GM18870 (cell line): ENCODE results near the gene TMEM61.

Experiments
- ATAC-seq: cut with Tn5 transposase; IDR thresholded peaks from one replicate; pipeline ENCODE4 v1.9.1; 2021; ENCODE audit warnings: moderate library complexity; ENCODE audit not compliant: unreplicated experiment

TMEM61 gene

GRCh38 chr1:54984131-54984842 lies 3.9 kb downstream of the TMEM61 start:
- no peak for ATAC-seq

GRCh38 chr1:54985556-54985955 lies 5.1 kb downstream of the TMEM61 start:
- ATAC-seq, result no peak

GRCh38 chr1:54986025-54986424 lies 5.6 kb downstream of the TMEM61 start:
- no peak for ATAC-seq

- ATAC-seq, result no peak
These were observed 6.1 kb downstream of the TMEM61 start for GRCh38 chr1:54986533-54986932.

- ATAC-seq, result no peak
These were observed 7.0 kb downstream of the TMEM61 start for GRCh38 chr1:54987427-54987826.

- ATAC-seq, result no peak
These were observed 7.7 kb downstream of the TMEM61 start for GRCh38 chr1:54987919-54988705.

GRCh38 chr1:54988975-54989374 lies 8.5 kb downstream of the TMEM61 start:
- no peak for ATAC-seq

GRCh38 chr1:54989473-54989872 lies 9.0 kb downstream of the TMEM61 start:
- no peak for ATAC-seq

GRCh38 chr1:54989968-54990810 lies 9.8 kb downstream of the TMEM61 start:
- ATAC-seq, result no peak

GRCh38 chr1:54990916-54991315 lies 10.5 kb downstream of the TMEM61 start:
- no peak for ATAC-seq

GRCh38 chr1:54991939-54992338 lies 11.5 kb downstream of the TMEM61 start:
- no peak for ATAC-seq

GRCh38 chr1:54993140-54993539 lies 12.7 kb downstream of the TMEM61 start:
- no peak for ATAC-seq

- no peak for ATAC-seq
These were observed 14.0 kb downstream of the TMEM61 start for GRCh38 chr1:54994355-54994990.

GRCh38 chr1:54995013-54995760 lies 14.8 kb downstream of the TMEM61 start:
- ATAC-seq, result no peak

GRCh38 chr1:54995835-54996234 lies 15.4 kb downstream of the TMEM61 start:
- ATAC-seq, result no peak

GRCh38 chr1:54996359-54996868 lies 16.0 kb downstream of the TMEM61 start:
- no peak for ATAC-seq

- no peak for ATAC-seq
These were observed 16.7 kb downstream of the TMEM61 start for GRCh38 chr1:54996869-54997710.

- ATAC-seq, result no peak
These were observed 17.2 kb downstream of the TMEM61 start for GRCh38 chr1:54997711-54997986.

- no peak for ATAC-seq
These were observed 17.7 kb downstream of the TMEM61 start for GRCh38 chr1:54998100-54998499.
